IPS-15b (cell line): ENCODE data around the gene GIPC3.

Experiments
- H3K27me3 ChIP-seq: one replicate; pipeline ENCODE4 v1.6.1; 2013; ENCODE audit warnings: low read length; ENCODE audit not compliant: control insufficient read depth, insufficient read depth
- H3K36me3 ChIP-seq: one replicate; pipeline ENCODE4 v1.6.1; 2013; ENCODE audit warnings: low read length; ENCODE audit not compliant: control insufficient read depth, insufficient read depth
- H3K4me1 ChIP-seq: one replicate; pipeline ENCODE4 v1.6.1; 2013; ENCODE audit warnings: mild to moderate bottlenecking, low read length; ENCODE audit not compliant: control insufficient read depth, insufficient read depth
- H3K4me3 ChIP-seq: one replicate; pipeline ENCODE4 v1.5.1; 2013; ENCODE audit warnings: low read depth, low read length
- H3K9ac ChIP-seq: one replicate; pipeline ENCODE4 v1.6.1; 2013; ENCODE audit warnings: low read depth, mild to moderate bottlenecking, low read length
- H3K9me3 ChIP-seq: one replicate; pipeline ENCODE4 v1.6.1; 2013; ENCODE audit warnings: mild to moderate bottlenecking, low read length; ENCODE audit not compliant: control insufficient read depth, insufficient read depth

The GIPC3 gene

GRCh38 chr19:3544058-3544376, 41.3 kb upstream of the GIPC3 start:
- Histone ChIP-seq H3K4me3 (no peak overlapping the region), H3K9me3 (no peaks in the 10 kb centered on the region), H3K27me3 (no peaks in the 10 kb centered on the region), H3K4me1 (no peaks in the 10 kb centered on the region), H3K36me3 (peaks cover 22% of the 10 kb centered on the region), H3K9ac (no peak overlapping the region)

GRCh38 chr19:3544742-3545668, 40.3 kb upstream of the GIPC3 start:
- H3K4me3 ChIP-seq, result no peak overlapping the region
- peaks cover 22% of the 10 kb centered on the region for H3K36me3 ChIP-seq
- H3K27me3 ChIP-seq, result no peaks in the 10 kb centered on the region
- H3K9me3 ChIP-seq, result no peaks in the 10 kb centered on the region
- no peaks in the 10 kb centered on the region for H3K4me1 ChIP-seq
- H3K9ac ChIP-seq, result no peak overlapping the region

- H3K4me1 ChIP-seq, result no peaks in the 10 kb centered on the region
- H3K4me3 ChIP-seq, result no peak overlapping the region
- no peaks in the 10 kb centered on the region for H3K9me3 ChIP-seq
- no peaks in the 10 kb centered on the region for H3K27me3 ChIP-seq
- no peak overlapping the region for H3K9ac ChIP-seq
- peaks cover 22% of the 10 kb centered on the region for H3K36me3 ChIP-seq
These were observed 39.6 kb upstream of the GIPC3 start for GRCh38 chr19:3545669-3546034.

GRCh38 chr19:3546119-3546518, 39.2 kb upstream of the GIPC3 start:
- H3K4me1 ChIP-seq, result no peaks in the 10 kb centered on the region
- no peaks in the 10 kb centered on the region for H3K9me3 ChIP-seq
- H3K27me3 ChIP-seq, result no peaks in the 10 kb centered on the region
- H3K4me3 ChIP-seq, result no peak overlapping the region
- H3K9ac ChIP-seq, result no peak overlapping the region
- peaks cover 25% of the 10 kb centered on the region for H3K36me3 ChIP-seq

GRCh38 chr19:3547301-3547731, 38.0 kb upstream of the GIPC3 start:
- H3K27me3 ChIP-seq, result no peaks in the 10 kb centered on the region
- H3K4me1 ChIP-seq, result no peaks in the 10 kb centered on the region
- no peak overlapping the region for H3K4me3 ChIP-seq
- H3K36me3 ChIP-seq, result peaks cover 25% of the 10 kb centered on the region
- H3K9me3 ChIP-seq, result no peaks in the 10 kb centered on the region
- no peak overlapping the region for H3K9ac ChIP-seq

GRCh38 chr19:3547767-3548282, 37.5 kb upstream of the GIPC3 start:
- no peaks in the 10 kb centered on the region for H3K9me3 ChIP-seq
- no peaks in the 10 kb centered on the region for H3K4me1 ChIP-seq
- H3K27me3 ChIP-seq, result no peaks in the 10 kb centered on the region
- H3K4me3 ChIP-seq, result no peak overlapping the region
- H3K9ac ChIP-seq, result no peak overlapping the region
- H3K36me3 ChIP-seq, result peaks cover 23% of the 10 kb centered on the region

GRCh38 chr19:3548606-3549005, 36.7 kb upstream of the GIPC3 start:
- Histone ChIP-seq H3K9ac (no peak overlapping the region), H3K4me1 (no peaks in the 10 kb centered on the region), H3K27me3 (no peaks in the 10 kb centered on the region), H3K4me3 (no peak overlapping the region), H3K9me3 (no peaks in the 10 kb centered on the region), H3K36me3 (peaks cover 20% of the 10 kb centered on the region)

- H3K9ac ChIP-seq, result no peak overlapping the region
- H3K4me1 ChIP-seq, result no peaks in the 10 kb centered on the region
These were observed 35.5 kb upstream of the GIPC3 start for GRCh38 chr19:3549816-3550215.

GRCh38 chr19:3550947-3551791, 34.1 kb upstream of the GIPC3 start:
- Histone ChIP-seq H3K27me3 (no peaks in the 10 kb centered on the region), H3K9ac (no peak overlapping the region), H3K9me3 (no peaks in the 10 kb centered on the region), H3K4me3 (no peak overlapping the region), H3K36me3 (peaks cover 16% of the 10 kb centered on the region), H3K4me1 (no peaks in the 10 kb centered on the region)

More at GRCh38 chr19:3549816-3550215, 35.5 kb upstream of the GIPC3 start:
- peaks cover 20% of the 10 kb centered on the region for H3K36me3 ChIP-seq
- H3K4me3 ChIP-seq, result no peak overlapping the region
- H3K27me3 ChIP-seq, result no peaks in the 10 kb centered on the region
- H3K9me3 ChIP-seq, result no peaks in the 10 kb centered on the region

- Histone ChIP-seq H3K36me3 (peaks cover 14% of the 10 kb centered on the region), H3K4me3 (no peak overlapping the region), H3K9ac (no peak overlapping the region), H3K9me3 (no peaks in the 10 kb centered on the region), H3K4me1 (no peaks in the 10 kb centered on the region), H3K27me3 (no peaks in the 10 kb centered on the region)
These were observed 33.5 kb upstream of the GIPC3 start for GRCh38 chr19:3551792-3552095.

- no peak overlapping the region for H3K4me3 ChIP-seq
- H3K27me3 ChIP-seq, result peaks cover 3% of the 10 kb centered on the region
- no peak overlapping the region for H3K9ac ChIP-seq
- no peaks in the 10 kb centered on the region for H3K4me1 ChIP-seq
- H3K9me3 ChIP-seq, result no peaks in the 10 kb centered on the region
- peaks cover 3% of the 10 kb centered on the region for H3K36me3 ChIP-seq
These were observed 30.8 kb upstream of the GIPC3 start for GRCh38 chr19:3554254-3555083.
